Brain microvascular endothelial cell (primary cell): ENCODE measurements around the gene ELAC1.

Experiments used
- DNase-seq: peaks from one replicate; pipeline ENCODE4 v3.0.0-alpha.2; 2020
- H3K27ac ChIP-seq: fragments of 250-450 bp; sonication (Bioruptor Pico); 2 replicates; pipeline ENCODE4 v1.5.1; 2020; ENCODE audit warnings: mild to moderate bottlenecking, moderate library complexity
- H3K27me3 ChIP-seq: fragments of 250-450 bp; sonication (Bioruptor Pico); replicated peaks from 2 replicates; pipeline ENCODE4 v1.5.1; 2020; ENCODE audit warnings: mild to moderate bottlenecking
- H3K36me3 ChIP-seq: fragments of 250-450 bp; sonication (Bioruptor Pico); replicated peaks from 2 replicates; pipeline ENCODE4 v1.5.1; 2020; ENCODE audit warnings: mild to moderate bottlenecking
- H3K4me3 ChIP-seq: 2 replicates; pipeline ENCODE4 v1.5.1; 2011; ENCODE audit warnings: low read depth, mild to moderate bottlenecking, control low read depth, low read length, moderate library complexity
- CTCF ChIP-seq: IDR thresholded peaks from 2 replicates; pipeline ENCODE4 v1.5.1; 2011; ENCODE audit warnings: low read depth, mild to moderate bottlenecking, moderate library complexity, low read length, control low read depth, inconsistent platforms; ENCODE audit errors: missing control alignments
- in situ Hi-C: cut with HindIII; loops from 2 replicates; pipeline ENCODE4 v1.10.0; 2017; ENCODE audit warnings: low sequenced_read_pairs, low pct_ligation_motif_present

ELAC1 gene

GRCh38 chr18:50967714-50968661 is at the start of gene ELAC1:
Gene ELAC1, plus strand, starts transcription at chr18:50968040. Its CDS starts 6,365 bp downstream, at chr18:50974405.
- in situ Hi-C loops: no loop called here
- Histone ChIP-seq H3K36me3 (no peaks in the 10 kb centered on the region), H3K4me3 (peak within 1 kb of the TSS; percentile 85), H3K27me3 (no peaks in the 10 kb centered on the region), H3K27ac (peak within 1 kb of the TSS; percentile 79)
- DNase-seq: peak; percentile 62
- TF ChIP-seq CTCF: no peak

GRCh38 chr18:50918153-50918552 is 49.7 kb upstream of the ELAC1 start:
- Histone ChIP-seq H3K27ac (no peak overlapping the region), H3K27me3 (no peaks in the 10 kb centered on the region), H3K4me3 (no peak overlapping the region), H3K36me3 (no peaks in the 10 kb centered on the region)
- in situ Hi-C loops: no loop called here
- no peak for DNase-seq
- no peak for TF ChIP-seq CTCF

GRCh38 chr18:50924372-50924771 is 43.5 kb upstream of the ELAC1 start:
- Histone ChIP-seq H3K36me3 (no peaks in the 10 kb centered on the region), H3K27ac (no peak overlapping the region), H3K27me3 (no peaks in the 10 kb centered on the region), H3K4me3 (no peak overlapping the region)
- no peak for TF ChIP-seq CTCF
- peak; percentile 2 for DNase-seq
- in situ Hi-C loops: no loop called here

GRCh38 chr18:50926521-50926920 is 41.3 kb upstream of the ELAC1 start:
- Histone ChIP-seq H3K36me3 (no peaks in the 10 kb centered on the region), H3K27ac (no peak overlapping the region), H3K4me3 (no peak overlapping the region), H3K27me3 (no peaks in the 10 kb centered on the region)
- no peak for TF ChIP-seq CTCF
- no peak for DNase-seq
- in situ Hi-C loops: no loop called here

GRCh38 chr18:50928551-50928950 is 39.3 kb upstream of the ELAC1 start:
- no peaks in the 10 kb centered on the region for H3K36me3 ChIP-seq
- peak; percentile 4 for DNase-seq
- no peak overlapping the region for H3K27ac ChIP-seq
- in situ Hi-C loops: no loop called here
- no peaks in the 10 kb centered on the region for H3K27me3 ChIP-seq
- TF ChIP-seq CTCF: no peak
- H3K4me3 ChIP-seq: no peak overlapping the region
